ENCODE results near the gene TSPY2.
"Not testable (repeated sequence)": the region's sequence is repeated elsewhere in the genome, so short reads cannot be mapped to it uniquely, and the experiment has no call there.

TSPY2 gene, protein sequence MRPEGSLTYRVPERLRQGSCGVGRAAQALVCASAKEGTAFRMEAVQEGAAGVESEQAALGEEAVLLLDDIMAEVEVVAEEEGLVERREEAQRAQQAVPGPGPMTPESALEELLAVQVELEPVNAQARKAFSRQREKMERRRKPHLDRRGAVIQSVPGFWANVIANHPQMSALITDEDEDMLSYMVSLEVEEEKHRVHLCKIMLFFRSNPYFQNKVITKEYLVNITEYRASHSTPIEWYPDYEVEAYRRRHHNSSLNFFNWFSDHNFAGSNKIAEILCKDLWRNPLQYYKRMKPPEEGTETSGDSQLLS

DNA sequence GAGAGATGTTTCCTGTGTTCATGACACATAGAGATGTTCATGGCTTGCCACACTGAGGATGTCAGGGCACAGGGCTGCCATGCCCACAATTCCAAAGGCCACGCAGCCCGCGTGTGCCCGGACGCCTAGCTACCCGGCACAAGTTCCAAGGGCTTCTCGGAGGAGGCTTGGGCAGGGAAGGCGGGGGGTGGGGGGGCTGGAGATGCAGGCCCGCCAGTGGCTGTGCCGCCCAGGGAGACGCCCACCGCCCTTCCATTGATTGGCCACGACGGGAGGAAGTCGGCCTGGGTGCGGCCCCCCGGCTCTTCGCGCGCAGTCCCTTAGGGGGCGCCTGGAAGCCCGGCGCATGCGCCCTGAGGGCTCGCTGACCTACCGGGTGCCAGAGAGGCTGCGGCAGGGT is at the start of gene TSPY2:
TSPY2 (plus strand) TSS at position 301 of the 400 bp plus-strand sequence; CDS start at position 347, 46 bp downstream.
- H3K4me1 Mint-ChIP-seq; H3K27me3 Mint-ChIP-seq (ENCODE audit: low read depth); H3K9me3 Mint-ChIP-seq; H3K36me3 Mint-ChIP-seq (ENCODE audit: low read depth); H3K27ac Mint-ChIP-seq; H3K4me3 Mint-ChIP-seq: not testable (repeated sequence)

DNA sequence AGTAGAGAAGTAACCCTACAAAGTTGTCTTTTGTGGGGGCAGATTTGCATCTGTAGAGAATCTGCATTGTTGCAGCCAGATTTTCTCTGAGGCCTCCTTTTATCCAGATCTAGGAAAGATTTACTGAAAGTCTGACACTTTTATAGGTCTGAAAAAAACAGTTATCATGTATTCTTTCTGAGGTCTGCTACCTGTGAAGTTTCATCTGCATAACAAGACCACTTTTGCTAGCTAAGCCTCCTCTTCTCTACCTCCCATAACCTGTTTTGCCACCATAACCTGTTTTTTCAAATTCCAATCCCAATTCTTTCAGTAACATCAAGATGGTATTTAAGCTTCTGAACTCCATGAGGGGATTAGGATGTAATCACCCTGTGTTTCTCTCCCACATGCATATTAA is 36.5 kb upstream of the TSPY2 start:
- H3K36me3 Mint-ChIP-seq (ENCODE audit: low read depth) = not testable (repeated sequence)

DNA sequence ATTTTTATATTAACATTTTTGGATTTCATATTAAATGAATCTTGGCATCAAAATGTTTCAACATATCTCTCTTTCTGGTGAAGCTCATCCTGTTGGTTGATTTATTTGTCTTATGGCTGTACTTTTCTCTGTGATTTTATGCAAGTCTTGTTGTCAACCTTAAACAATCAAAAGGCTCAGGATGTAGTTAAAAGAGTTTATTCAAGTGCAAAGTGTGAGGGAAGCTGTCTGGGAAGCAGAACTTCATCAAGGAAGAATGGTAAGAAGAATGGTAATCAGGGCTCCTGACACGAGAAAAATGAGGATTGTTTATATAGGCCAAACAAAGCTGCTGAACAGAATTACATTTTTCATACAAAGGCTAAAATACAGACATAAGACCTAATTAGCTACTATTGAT is 29.0 kb upstream of the TSPY2 start:
- H3K27ac Mint-ChIP-seq; H3K4me3 Mint-ChIP-seq; H3K9me3 Mint-ChIP-seq; H3K27me3 Mint-ChIP-seq (ENCODE audit: low read depth); H3K4me1 Mint-ChIP-seq; H3K36me3 Mint-ChIP-seq (ENCODE audit: low read depth): not testable (repeated sequence)

More for the DNA sequence above, 36.5 kb upstream of the TSPY2 start:
- not testable (repeated sequence) for H3K27ac Mint-ChIP-seq; H3K4me1 Mint-ChIP-seq; H3K27me3 Mint-ChIP-seq (ENCODE audit: low read depth); H3K4me3 Mint-ChIP-seq; H3K9me3 Mint-ChIP-seq

DNA sequence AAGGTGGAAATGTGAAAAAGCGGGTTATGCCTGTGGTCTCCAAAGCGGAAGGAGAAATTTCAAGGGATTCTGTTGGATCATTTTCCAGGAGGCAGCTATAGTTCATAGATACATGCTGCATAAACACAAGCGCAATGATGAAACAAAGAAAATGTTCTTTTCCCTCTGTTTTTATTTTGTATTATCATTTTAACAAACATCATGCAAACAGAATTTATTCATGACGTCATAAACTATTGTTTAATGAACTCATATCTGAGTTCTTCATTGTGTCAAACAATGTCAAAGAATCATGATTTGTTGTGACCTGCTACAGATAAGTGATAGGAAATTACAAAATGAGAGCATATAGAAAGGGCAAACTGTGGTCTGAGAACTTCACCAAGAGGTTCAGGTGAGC is 23.8 kb downstream of the TSPY2 start:
- not testable (repeated sequence) for H3K27ac Mint-ChIP-seq; H3K36me3 Mint-ChIP-seq (ENCODE audit: low read depth); H3K9me3 Mint-ChIP-seq; H3K4me3 Mint-ChIP-seq; H3K27me3 Mint-ChIP-seq (ENCODE audit: low read depth); H3K4me1 Mint-ChIP-seq

All from nephron (organoid).